GM12872 (cell line): ENCODE results near the gene PNPLA3.

Experiments used
- TF ChIP-seq, protein P1 (sequence below): IDR thresholded peaks from 3 replicates; pipeline ENCODE4 v1.5.1; 2011; ENCODE audit warnings: low read depth, mild to moderate bottlenecking, low read length, moderate library complexity; ENCODE audit not compliant: insufficient read depth

Gene PNPLA3

DNA sequence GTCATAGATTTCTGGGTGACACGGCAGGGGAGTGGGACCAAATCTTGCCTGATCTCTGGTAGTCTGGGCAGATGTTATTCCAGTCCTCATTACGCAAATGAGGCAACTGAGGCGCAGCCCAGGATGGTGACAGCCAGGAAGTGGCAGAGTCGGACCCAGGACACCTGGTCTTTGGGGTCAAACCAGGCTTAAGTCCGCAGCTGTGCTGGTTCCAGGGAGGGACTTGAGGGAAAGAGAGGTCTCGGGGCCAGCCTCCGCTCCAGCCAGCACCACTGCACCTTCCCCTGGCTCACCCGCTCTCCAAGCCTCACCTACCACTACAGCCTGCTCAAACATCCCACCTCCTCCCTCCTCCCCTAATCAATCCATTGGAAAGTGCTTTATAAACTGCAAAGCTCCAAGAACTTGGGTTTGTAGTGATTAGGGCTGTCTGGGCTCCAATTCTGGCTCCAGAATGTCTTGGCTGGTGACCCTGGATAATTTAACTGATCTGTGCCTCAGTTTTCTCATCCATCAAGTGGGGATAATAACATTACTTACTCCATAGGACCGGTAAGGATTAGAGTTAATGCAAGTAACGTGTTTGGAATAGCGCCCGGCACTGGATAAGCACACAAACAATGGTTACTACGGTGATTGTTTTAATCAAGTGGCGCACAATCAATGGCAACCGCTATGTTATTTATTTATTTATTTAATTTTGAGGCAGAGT, 31.3 kb upstream of the PNPLA3 start:
- TF ChIP-seq, protein P1, sequence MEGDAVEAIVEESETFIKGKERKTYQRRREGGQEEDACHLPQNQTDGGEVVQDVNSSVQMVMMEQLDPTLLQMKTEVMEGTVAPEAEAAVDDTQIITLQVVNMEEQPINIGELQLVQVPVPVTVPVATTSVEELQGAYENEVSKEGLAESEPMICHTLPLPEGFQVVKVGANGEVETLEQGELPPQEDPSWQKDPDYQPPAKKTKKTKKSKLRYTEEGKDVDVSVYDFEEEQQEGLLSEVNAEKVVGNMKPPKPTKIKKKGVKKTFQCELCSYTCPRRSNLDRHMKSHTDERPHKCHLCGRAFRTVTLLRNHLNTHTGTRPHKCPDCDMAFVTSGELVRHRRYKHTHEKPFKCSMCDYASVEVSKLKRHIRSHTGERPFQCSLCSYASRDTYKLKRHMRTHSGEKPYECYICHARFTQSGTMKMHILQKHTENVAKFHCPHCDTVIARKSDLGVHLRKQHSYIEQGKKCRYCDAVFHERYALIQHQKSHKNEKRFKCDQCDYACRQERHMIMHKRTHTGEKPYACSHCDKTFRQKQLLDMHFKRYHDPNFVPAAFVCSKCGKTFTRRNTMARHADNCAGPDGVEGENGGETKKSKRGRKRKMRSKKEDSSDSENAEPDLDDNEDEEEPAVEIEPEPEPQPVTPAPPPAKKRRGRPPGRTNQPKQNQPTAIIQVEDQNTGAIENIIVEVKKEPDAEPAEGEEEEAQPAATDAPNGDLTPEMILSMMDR = no peak

DNA sequence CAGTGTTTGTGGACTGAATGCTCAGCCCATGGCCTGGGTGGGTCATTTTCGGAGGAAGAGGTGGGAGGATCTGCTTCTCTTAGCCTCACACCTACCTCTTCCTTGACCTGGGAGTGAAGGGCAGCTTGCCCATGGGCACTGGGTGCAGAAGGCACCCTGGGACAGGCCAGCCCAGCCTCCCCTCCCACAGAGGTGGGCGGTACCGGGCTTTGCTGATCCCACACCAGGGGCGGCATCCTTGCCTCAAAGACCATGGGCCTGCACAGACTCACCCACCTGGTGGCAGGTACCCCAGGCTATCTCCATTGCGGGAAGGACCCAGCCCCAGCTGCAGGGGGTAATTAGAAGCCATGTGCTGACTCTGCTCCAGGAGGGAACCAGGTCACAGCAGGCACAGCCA, 30.3 kb upstream of the PNPLA3 start:
- TF ChIP-seq, protein P1 = no peak

DNA sequence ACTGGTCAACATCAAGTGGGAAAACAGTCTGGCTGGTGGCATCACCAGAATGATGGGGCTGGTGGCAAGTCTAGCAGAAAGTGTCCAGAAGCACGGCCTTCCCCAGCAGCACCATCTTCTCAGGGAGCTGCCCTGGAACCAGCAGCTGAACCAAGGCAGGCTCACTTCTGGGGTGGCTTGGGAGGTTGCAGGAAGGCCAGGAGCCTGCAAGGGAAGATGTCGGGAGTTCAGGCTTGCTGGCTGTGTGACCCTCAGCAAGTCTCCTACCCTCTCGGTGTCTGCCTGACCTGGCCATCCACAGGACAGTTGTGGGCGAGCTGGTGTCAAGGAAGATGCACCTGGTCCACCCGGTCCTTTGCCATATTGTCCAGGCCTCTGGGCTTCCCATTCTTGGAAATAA, 29.5 kb upstream of the PNPLA3 start:
- TF ChIP-seq, protein P1 = no peak

DNA sequence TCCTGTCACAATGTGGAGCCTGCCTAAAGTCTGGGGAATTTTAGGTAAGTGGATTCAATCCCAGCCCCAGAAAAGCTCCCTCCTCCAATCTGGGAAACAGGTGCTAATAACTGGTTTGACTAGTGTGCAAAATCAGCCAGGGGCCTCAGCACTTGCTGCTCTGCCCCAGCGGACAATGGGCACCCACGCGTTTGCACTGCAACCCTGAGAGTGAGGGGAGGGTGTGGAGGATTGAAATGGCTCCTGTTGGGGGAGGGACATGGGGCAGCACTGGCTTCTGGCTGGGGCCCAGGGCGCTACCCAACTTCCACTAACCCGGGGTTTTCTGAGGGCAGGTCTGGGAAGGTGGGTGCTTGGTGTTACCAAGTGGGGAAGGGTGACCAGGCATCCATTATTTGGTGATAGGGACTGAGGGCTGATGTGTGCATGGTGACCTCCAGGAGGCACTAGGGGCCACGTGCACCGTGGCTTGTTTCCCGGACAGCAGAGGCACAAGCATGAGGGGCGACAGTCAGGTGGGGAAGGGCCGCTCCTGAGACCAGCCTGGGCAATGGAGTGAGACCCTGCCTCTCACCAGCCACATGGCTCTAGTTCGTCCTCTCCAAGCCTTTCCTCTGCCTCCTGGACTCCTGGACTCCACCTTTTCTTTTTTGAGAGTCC, 27.5 kb upstream of the PNPLA3 start:
- TF ChIP-seq, protein P1 = no peak

DNA sequence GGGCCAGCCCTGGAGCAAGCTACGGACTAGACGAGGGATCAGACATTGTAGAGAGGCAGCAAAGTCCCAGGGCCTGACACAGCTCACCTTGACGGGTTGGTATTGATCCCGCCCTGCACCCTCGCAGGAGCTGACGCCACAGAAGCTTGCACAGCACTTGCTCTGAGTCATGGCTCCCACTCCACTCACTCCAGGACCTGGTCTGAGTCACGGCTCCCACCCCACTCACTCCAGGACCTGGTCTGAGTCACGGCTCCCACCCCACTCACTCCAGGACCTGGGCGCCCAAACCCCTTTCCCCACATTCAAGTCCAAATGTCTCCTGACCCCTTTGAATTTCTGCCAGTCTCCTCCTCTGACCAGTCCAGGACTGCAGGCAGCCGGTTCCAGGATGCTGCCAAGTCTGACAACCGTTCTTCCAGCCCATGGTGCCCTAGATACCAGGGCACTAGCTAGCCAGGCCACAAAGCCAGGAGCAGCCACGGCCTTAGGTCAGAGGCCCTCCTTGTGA, 25.8 kb upstream of the PNPLA3 start:
- TF ChIP-seq, protein P1 = no peak

DNA sequence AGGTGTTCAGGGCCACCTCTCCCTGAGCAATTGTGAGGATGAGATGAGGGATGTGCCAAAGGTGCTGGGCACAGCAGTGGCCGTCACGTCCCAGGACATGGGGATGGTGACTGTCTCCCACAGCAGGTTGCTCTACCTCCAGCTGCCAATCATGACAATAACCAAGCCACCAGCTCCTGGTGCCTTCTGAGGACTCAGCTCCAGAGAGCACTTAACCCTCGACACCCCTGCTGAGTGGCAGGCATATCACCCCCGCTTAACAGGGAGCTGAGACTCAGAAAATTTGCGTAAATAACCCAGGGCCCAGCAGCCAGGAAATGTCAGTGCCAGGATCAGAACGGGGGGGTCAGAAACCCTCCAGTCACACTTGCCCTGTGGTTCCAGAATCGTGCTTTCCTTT, 23.4 kb upstream of the PNPLA3 start:
- TF ChIP-seq, protein P1 = no peak

DNA sequence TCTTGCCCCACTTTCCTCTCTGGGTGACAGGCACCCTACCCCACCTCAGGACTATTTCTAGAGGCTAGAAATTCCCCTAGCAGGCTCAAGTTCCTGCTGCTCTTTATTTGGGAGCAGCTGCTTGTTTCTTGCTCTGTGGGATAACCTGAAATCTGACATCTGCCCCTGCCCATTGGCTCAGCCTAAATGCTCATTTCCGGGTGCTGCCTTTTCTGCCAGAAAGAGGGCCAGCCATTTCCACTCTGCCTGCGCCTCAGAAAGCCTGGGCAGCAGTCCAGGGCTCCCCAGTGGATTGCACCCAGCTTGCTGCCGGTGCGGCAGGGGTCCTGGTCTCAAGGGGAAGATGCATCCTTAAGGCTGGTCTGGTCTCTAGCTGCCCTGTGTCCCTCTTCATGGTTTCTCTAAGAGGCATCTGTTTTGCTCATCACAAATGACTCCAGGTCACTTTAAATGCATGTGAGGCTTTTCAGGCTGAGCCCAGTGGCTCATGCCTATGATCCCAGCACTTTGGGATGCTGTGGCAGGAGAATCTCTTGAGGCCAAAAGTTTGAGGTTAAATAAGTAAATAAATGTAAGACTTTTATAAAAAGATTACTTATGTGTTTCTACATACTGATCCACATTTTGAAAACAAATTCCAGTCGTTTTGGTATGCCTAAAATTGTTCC, 21.5 kb upstream of the PNPLA3 start:
- TF ChIP-seq, protein P1 = no peak
